GM12878 (cell line): ENCODE results near the gene PREX1. TPM values are rescaled to one million over a fixed set of nuclear protein-coding genes. Genes with fewer than 3 reads are reported as not detected.

Experiments used
- ATAC-seq: fragments of 200-7000 bp; cut with Tn5 transposase; 3 replicates; pipeline ENCODE4 v1.9.1; 2020; ENCODE audit warnings: mild to moderate bottlenecking, moderate library complexity
- BruUV-seq: library from RNA; stranded (reverse); fragments of 400-500 nt; replicated peaks from 2 replicates; lab custom pipeline; 2021; lab: Mats Ljungman, UMichigan
- CTCF ChIA-PET: fragments of 300-600 bp; sonication (Branson Sonifier 250); formaldehyde crosslinking; extraction: SDS; loops from one replicate; lab custom pipeline; 2021; ENCODE audit warnings: inconsistent platforms; lab: Yijun Ruan, JAX
- POLR2A ChIA-PET: fragments of 350-600 bp; formaldehyde crosslinking; extraction: SDS; loops from one replicate; lab custom pipeline; 2021; ENCODE audit warnings: inconsistent platforms; lab: Charles Lee
- RAD21 ChIA-PET: fragments of 300-600 bp; sonication (Branson Sonifier 250); formaldehyde crosslinking; loops from one replicate; lab custom pipeline; 2023; ENCODE audit warnings: antibody characterized with exemption; ENCODE audit not compliant: unreplicated experiment; lab: Charles Lee
- SMC1A ChIA-PET: fragments of 300-600 bp; sonication (Branson Sonifier 250); formaldehyde crosslinking; loops from one replicate; lab custom pipeline; 2023; ENCODE audit not compliant: unreplicated experiment, uncharacterized antibody; lab: Charles Lee
- DNase-seq: peaks from one replicate; pipeline ENCODE4 v3.0.0-alpha.2; 2011; ENCODE audit warnings: low read depth, low spot score
- FAIRE-seq: peaks from 3 replicates; lab custom pipeline; 2011; peaks lifted over from hg19 to GRCh38; lab: Jason Lieb, UNC
- H2AFZ ChIP-seq: 2 replicates; pipeline ENCODE4 v1.6.0; 2011; ENCODE audit warnings: low read depth, low read length, control low read depth; ENCODE audit not compliant: control insufficient read depth
- H3K27ac ChIP-seq: 2 replicates; pipeline ENCODE4 v1.5.1; 2011; ENCODE audit warnings: control low read depth; ENCODE audit not compliant: control insufficient read depth, insufficient read depth
- H3K27me3 ChIP-seq, 2 experiments: replicated peaks in 1 of 2; 2 replicates each; pipeline versions ENCODE4 v1.6.0 to v1.6.1; 2011; ENCODE audit warnings: low read length in 1 of 2; ENCODE audit not compliant: control insufficient read depth in 2 of 2, insufficient read depth in 2 of 2
- H3K36me3 ChIP-seq, 2 experiments: 2 replicates each; pipeline ENCODE4 v1.5.1; 2011; ENCODE audit warnings: low read length in 1 of 2; ENCODE audit not compliant: control insufficient read depth in 2 of 2, insufficient read depth in 2 of 2
- H3K4me1 ChIP-seq: 2 replicates; pipeline ENCODE4 v1.6.1; 2011; ENCODE audit warnings: mild to moderate bottlenecking, low read length, moderate library complexity, mixed read lengths; ENCODE audit not compliant: control insufficient read depth, insufficient read depth
- H3K4me2 ChIP-seq: 2 replicates; pipeline ENCODE4 v1.6.0; 2011; ENCODE audit warnings: control low read depth; ENCODE audit not compliant: control insufficient read depth, insufficient read depth
- H3K4me3 ChIP-seq: fragments of 200-600 bp; sonication (generic); 2 replicates; pipeline ENCODE4 v1.5.1; 2016
- H3K79me2 ChIP-seq: 2 replicates; pipeline ENCODE4 v1.6.0; 2011; ENCODE audit warnings: low read length; ENCODE audit not compliant: control insufficient read depth, insufficient read depth
- H3K9ac ChIP-seq: 2 replicates; pipeline ENCODE4 v1.8.0; 2011; ENCODE audit warnings: low read length, control low read depth, mixed read lengths; ENCODE audit not compliant: control insufficient read depth, insufficient read depth
- H3K9me3 ChIP-seq: replicated peaks from 3 replicates; pipeline ENCODE4 v1.5.1; 2011; ENCODE audit warnings: mild to moderate bottlenecking, low read length; ENCODE audit not compliant: control insufficient read depth, insufficient read depth
- H4K20me1 ChIP-seq: 2 replicates; pipeline ENCODE4 v1.6.0; 2011; ENCODE audit not compliant: control insufficient read depth, insufficient read depth
- BRCA1 ChIP-seq: IDR thresholded peaks from 2 replicates; pipeline ENCODE4 v1.6.1; 2011; ENCODE audit warnings: low read depth, low read length, improper control_type of control experiment
- CTCF ChIP-seq, 3 experiments: IDR thresholded peaks in 2 of 3; conservative IDR thresholded peaks in 1 of 3; 2 replicates each; pipeline ENCODE4 v1.5.1; 2011; ENCODE audit warnings: low read depth in 3 of 3, low read length in 3 of 3, mild to moderate bottlenecking in 3 of 3, control low read depth in 2 of 3, moderate library complexity in 2 of 3, inconsistent platforms in 1 of 3, mixed read lengths in 1 of 3; ENCODE audit not compliant: control insufficient read depth in 2 of 3, insufficient read depth in 1 of 3; ENCODE audit errors: extremely low read depth in 1 of 3
- IRF3 ChIP-seq: fragments of 450-650 bp; IDR thresholded peaks from 2 replicates; pipeline ENCODE4 v1.6.1; 2014; ENCODE audit warnings: mild to moderate bottlenecking
- SKIL ChIP-seq: fragments of 450-650 bp; IDR thresholded peaks from 2 replicates; pipeline ENCODE4 v1.6.1; 2017; ENCODE audit warnings: mild to moderate bottlenecking, low read depth, inconsistent platforms; ENCODE audit not compliant: poor library complexity, severe bottlenecking
- TCF12 ChIP-seq: IDR thresholded peaks from 2 replicates; pipeline ENCODE4 v1.6.1; 2011; ENCODE audit warnings: low read depth, mild to moderate bottlenecking, low read length
- USF2 ChIP-seq: IDR thresholded peaks from 2 replicates; pipeline ENCODE4 v1.6.1; 2011; ENCODE audit warnings: low read depth, low read length, improper control_type of control experiment, borderline replicate concordance
- WGBS: methylation state at CpG from one replicate; pipeline ENCODE4 v1.1.6; 2016; ENCODE audit warnings: low lambda C conversion rate; ENCODE audit not compliant: insufficient replicate concordance, insufficient coverage; ENCODE audit errors: missing lambda C conversion rate; 5-methylcytosine and 5-hydroxymethylcytosine counted together
- in situ Hi-C: fragments of 300-500 bp; cut with MboI; formaldehyde crosslinking; loops from 9 replicates; pipeline ENCODE4 v1.14.3; 2018; ENCODE audit warnings: mixed read lengths
- intact Hi-C: fragments of 100-400 bp; cut with micrococcal nuclease; formaldehyde crosslinking; loops from one replicate; pipeline ENCODE4 v1.14.2; 2022; ENCODE audit not compliant: unreplicated experiment
- polyA plus RNA-seq, 11 experiments: library from polyadenylated mRNA; depleted of rRNA in 4 of 11; unstranded in 6 of 11; stranded (reverse) in 5 of 11; fragments of >200 nt; fragmentation: Nextera tagmentation in 4 of 11; fragmentation: Illumina TruSeq in 1 of 11; extraction: Ambion mirVana in 4 of 11; extraction: Trizol in 1 of 11; gene quantifications; 1 replicate in 1 of 11; 2 replicates in 10 of 11; pipeline versions ENCODE4 v1.2.1 to v1.2.3, GENCODE V29; 2011 to 2016; ENCODE audit warnings: inconsistent platforms in 2 of 11, missing spikeins in 2 of 11, low read depth in 1 of 11
- total RNA-seq, 4 experiments: library from RNA; depleted of rRNA in 3 of 4; stranded (reverse); fragments of >200 nt in 3 of 4; fragmentation: Illumina TruSeq in 1 of 4; extraction: Trizol in 1 of 4; gene quantifications; 2 replicates each; pipeline versions ENCODE4 v1.2.1 to v1.2.3, GENCODE V29; 2013 to 2021

The PREX1 gene
- total and polyA plus RNA-seq, 10 of the 15 experiments (the other 5 are each of a cell fraction or from before 2014, with no cell fraction given) = 2.6 to 114 (median 38.9) TPM

DNA sequence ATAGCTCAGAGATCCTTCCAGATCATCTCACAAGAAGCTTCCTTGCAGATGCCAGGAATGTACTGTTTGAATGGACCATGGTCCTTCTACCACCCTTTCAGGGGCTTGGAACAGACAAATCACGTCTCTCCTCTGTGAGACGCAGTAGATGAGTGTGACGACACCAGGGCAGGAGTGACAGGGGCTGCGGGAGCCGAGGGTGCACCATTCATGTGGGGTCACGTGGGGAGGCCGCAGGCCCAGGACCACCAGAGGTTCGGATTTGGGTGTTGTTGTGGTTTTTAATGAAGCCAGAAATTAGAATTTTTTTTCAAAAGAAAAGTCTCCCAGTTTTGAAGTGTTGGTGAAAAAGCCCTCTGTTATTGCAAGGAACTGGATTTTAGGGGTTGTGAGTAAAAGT is 79.2 kb downstream of the PREX1 start:
- FAIRE-seq = no peak
- Histone ChIP-seq H3K4me1 (peaks cover 47% of the 10 kb centered on the region), H4K20me1 (no peaks in the 10 kb centered on the region), H3K4me3 (no peak overlapping the region), H3K27me3 (no peaks in the 10 kb centered on the region), H2AFZ (no peak overlapping the region), H3K79me2 (peaks cover 55% of the 10 kb centered on the region), H3K9ac (no peak overlapping the region), H3K9me3 (no peaks in the 10 kb centered on the region), H3K4me2 (no peak overlapping the region), H3K36me3 (peaks cover 22 to 28% of the 10 kb centered on the region in 2 experiments), H3K27ac (no peak overlapping the region; the same call in 1 of the 2 replicates)
- ChIA-PET CTCF (interaction anchor here (0.7 kb wide), 1 partner anchor 13 kb away, joined by 3 read pairs; no protein-coding TSS in a partner anchor), RAD21 (interaction anchor here (1.0 kb wide), 1 partner anchor 9 kb away, joined by 3 read pairs; no protein-coding TSS in a partner anchor), POLR2A (interaction anchor here (1.5 kb wide), 1 partner anchor 10 kb away, joined by 4 read pairs; no protein-coding TSS in a partner anchor), SMC1A (interaction anchor here (0.7 kb wide), 1 partner anchor 11 kb away, joined by 3 read pairs; no protein-coding TSS in a partner anchor)
- ATAC-seq = no peak
- WGBS = 94% methylated on average over 8 of the region's 8 CpGs
- no TSS peak for BruUV-seq
- DNase-seq = no peak
- in situ Hi-C loops = no loop called here
- intact Hi-C loops = no loop called here
- TF ChIP-seq CTCF (IDR thresholded peaks at IDR 0.05 in 2 of 3, conservative IDR thresholded peaks at IDR 0.05 in 1 of 3; ENCODE audit: control insufficient read depth in 2 of 3, extremely low read depth in 1 of 3, insufficient read depth in 1 of 3, low read depth in 3 of 3, low read length in 3 of 3) (no peak), TCF12 (no peak), IRF3 (no peak), USF2 (no peak), BRCA1 (no peak), SKIL (no peak)
